GM12872 (cell line): Measurements from ENCODE around the gene CYP19A1.

Experiments
- CTCF ChIP-seq: IDR thresholded peaks from 3 replicates; pipeline ENCODE4 v1.5.1; 2011; ENCODE audit warnings: low read depth, mild to moderate bottlenecking, low read length, moderate library complexity; ENCODE audit not compliant: insufficient read depth

The CYP19A1 gene

GRCh38 chr15:51325167-51325566 is 13.2 kb downstream of the CYP19A1 start:
- no peak for TF ChIP-seq CTCF

- TF ChIP-seq CTCF: no peak
These were observed 14.6 kb downstream of the CYP19A1 start for GRCh38 chr15:51323749-51324148.

GRCh38 chr15:51322621-51323296 is 15.6 kb downstream of the CYP19A1 start:
- no peak for TF ChIP-seq CTCF

GRCh38 chr15:51321316-51321715 is 17.1 kb downstream of the CYP19A1 start:
- no peak for TF ChIP-seq CTCF

GRCh38 chr15:51320843-51321242 is 17.6 kb downstream of the CYP19A1 start:
- TF ChIP-seq CTCF: no peak

- TF ChIP-seq CTCF: no peak
These were observed 18.9 kb downstream of the CYP19A1 start for GRCh38 chr15:51319539-51319938.

GRCh38 chr15:51318382-51319150 is 19.8 kb downstream of the CYP19A1 start:
- TF ChIP-seq CTCF: no peak
